Brain microvascular endothelial cell (primary cell): ENCODE data around the gene FFAR2.

Experiments
- DNase-seq: peaks from one replicate; pipeline ENCODE4 v3.0.0-alpha.2; 2020
- H3K27ac ChIP-seq: fragments of 250-450 bp; sonication (Bioruptor Pico); 2 replicates; pipeline ENCODE4 v1.5.1; 2020; ENCODE audit warnings: mild to moderate bottlenecking, moderate library complexity
- H3K27me3 ChIP-seq: fragments of 250-450 bp; sonication (Bioruptor Pico); replicated peaks from 2 replicates; pipeline ENCODE4 v1.5.1; 2020; ENCODE audit warnings: mild to moderate bottlenecking
- H3K36me3 ChIP-seq: fragments of 250-450 bp; sonication (Bioruptor Pico); replicated peaks from 2 replicates; pipeline ENCODE4 v1.5.1; 2020; ENCODE audit warnings: mild to moderate bottlenecking
- H3K4me3 ChIP-seq: 2 replicates; pipeline ENCODE4 v1.5.1; 2011; ENCODE audit warnings: low read depth, mild to moderate bottlenecking, control low read depth, low read length, moderate library complexity
- in situ Hi-C: cut with HindIII; loops from 2 replicates; pipeline ENCODE4 v1.10.0; 2017; ENCODE audit warnings: low sequenced_read_pairs, low pct_ligation_motif_present
- TF ChIP-seq, protein P1 (sequence below): IDR thresholded peaks from 2 replicates; pipeline ENCODE4 v1.5.1; 2011; ENCODE audit warnings: low read depth, mild to moderate bottlenecking, moderate library complexity, low read length, control low read depth, inconsistent platforms; ENCODE audit errors: missing control alignments

The FFAR2 gene

GRCh38 chr19:35483089-35483488 is 35.0 kb downstream of the FFAR2 start:
- Histone ChIP-seq H3K27me3 (no peaks in the 10 kb centered on the region), H3K36me3 (no peaks in the 10 kb centered on the region), H3K4me3 (no peak overlapping the region), H3K27ac (no peak overlapping the region)
- in situ Hi-C loops: no loop called here
- DNase-seq: no peak
- TF ChIP-seq, protein P1, sequence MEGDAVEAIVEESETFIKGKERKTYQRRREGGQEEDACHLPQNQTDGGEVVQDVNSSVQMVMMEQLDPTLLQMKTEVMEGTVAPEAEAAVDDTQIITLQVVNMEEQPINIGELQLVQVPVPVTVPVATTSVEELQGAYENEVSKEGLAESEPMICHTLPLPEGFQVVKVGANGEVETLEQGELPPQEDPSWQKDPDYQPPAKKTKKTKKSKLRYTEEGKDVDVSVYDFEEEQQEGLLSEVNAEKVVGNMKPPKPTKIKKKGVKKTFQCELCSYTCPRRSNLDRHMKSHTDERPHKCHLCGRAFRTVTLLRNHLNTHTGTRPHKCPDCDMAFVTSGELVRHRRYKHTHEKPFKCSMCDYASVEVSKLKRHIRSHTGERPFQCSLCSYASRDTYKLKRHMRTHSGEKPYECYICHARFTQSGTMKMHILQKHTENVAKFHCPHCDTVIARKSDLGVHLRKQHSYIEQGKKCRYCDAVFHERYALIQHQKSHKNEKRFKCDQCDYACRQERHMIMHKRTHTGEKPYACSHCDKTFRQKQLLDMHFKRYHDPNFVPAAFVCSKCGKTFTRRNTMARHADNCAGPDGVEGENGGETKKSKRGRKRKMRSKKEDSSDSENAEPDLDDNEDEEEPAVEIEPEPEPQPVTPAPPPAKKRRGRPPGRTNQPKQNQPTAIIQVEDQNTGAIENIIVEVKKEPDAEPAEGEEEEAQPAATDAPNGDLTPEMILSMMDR: no peak

GRCh38 chr19:35484252-35485036 is 36.4 kb downstream of the FFAR2 start:
- Histone ChIP-seq H3K36me3 (no peaks in the 10 kb centered on the region), H3K27ac (no peak overlapping the region), H3K4me3 (no peak overlapping the region), H3K27me3 (no peaks in the 10 kb centered on the region)
- TF ChIP-seq, protein P1: no peak
- in situ Hi-C loops: no loop called here
- DNase-seq: no peak

DNA sequence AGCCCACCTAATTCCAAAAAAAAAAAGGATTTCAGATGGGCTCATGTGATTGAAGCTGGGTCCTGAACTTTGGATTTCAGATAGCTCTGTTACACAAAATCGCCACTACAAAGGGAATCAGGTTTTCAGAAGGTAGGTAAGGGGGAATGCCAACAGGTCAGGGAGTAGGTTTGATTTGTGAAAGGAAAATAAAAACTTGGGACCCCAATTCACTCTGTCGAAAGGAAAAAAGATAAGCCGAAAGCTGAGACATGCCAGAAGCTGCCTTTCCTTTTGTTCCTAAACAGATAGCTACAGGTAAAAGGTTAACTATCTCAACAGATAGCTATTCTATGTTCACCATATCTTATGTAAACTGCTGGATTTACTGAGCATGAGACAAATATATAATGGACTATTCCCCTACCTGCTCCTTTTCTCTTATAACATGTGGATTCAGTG is 38.2 kb downstream of the FFAR2 start:
- H3K27me3 ChIP-seq: no peaks in the 10 kb centered on the region
- H3K36me3 ChIP-seq: no peaks in the 10 kb centered on the region
- DNase-seq: no peak
- no peak overlapping the region for H3K4me3 ChIP-seq
- H3K27ac ChIP-seq: no peak overlapping the region
- in situ Hi-C loops: no loop called here
- TF ChIP-seq, protein P1: no peak

GRCh38 chr19:35487656-35488182 is 39.7 kb downstream of the FFAR2 start:
- in situ Hi-C loops: no loop called here
- TF ChIP-seq, protein P1: no peak
- H3K27me3 ChIP-seq: peaks cover 2% of the 10 kb centered on the region
- DNase-seq: no peak
- no peak overlapping the region for H3K27ac ChIP-seq
- no peak overlapping the region for H3K4me3 ChIP-seq
- no peaks in the 10 kb centered on the region for H3K36me3 ChIP-seq

GRCh38 chr19:35488677-35489076 is 40.6 kb downstream of the FFAR2 start:
- TF ChIP-seq, protein P1: no peak
- no peak overlapping the region for H3K4me3 ChIP-seq
- H3K27me3 ChIP-seq: peaks cover 2% of the 10 kb centered on the region
- in situ Hi-C loops: no loop called here
- no peak overlapping the region for H3K27ac ChIP-seq
- DNase-seq: no peak
- H3K36me3 ChIP-seq: no peaks in the 10 kb centered on the region

- DNase-seq: no peak
- no peak within 1 kb of the TSS for H3K4me3 ChIP-seq
- H3K36me3 ChIP-seq: no peaks in the 10 kb centered on the region
- TF ChIP-seq, protein P1: no peak
- H3K27me3 ChIP-seq: peaks cover 2% of the 10 kb centered on the region
- no peak within 1 kb of the TSS for H3K27ac ChIP-seq
- in situ Hi-C loops: no loop called here
Observed at GRCh38 chr19:35490364-35490763, 42.3 kb downstream of the FFAR2 start, which contains the start of gene KRTDAP. Gene KRTDAP, minus strand, starts transcription at chr19:35490464. Its CDS starts 22 bp downstream, at chr19:35490442.
